Smooth muscle cell (in vitro differentiated cells): ENCODE measurements around the gene MT1H. TPM values are rescaled to one million over a fixed set of nuclear protein-coding genes. Genes with fewer than 3 reads are reported as not detected.
"Not testable (repeated sequence)": the region's sequence is repeated elsewhere in the genome, so short reads cannot be mapped to it uniquely, and the experiment has no call there.

Experiments used
- DNase-seq: peaks from one replicate; lab custom pipeline; 2025; ENCODE audit not compliant: unreplicated experiment; lab: John Stamatoyannopoulos, UW
- H2AFZ ChIP-seq: fragments of 200-600 bp; sonication (generic); 2 replicates; pipeline ENCODE4 v1.6.0; 2016; ENCODE audit warnings: antibody characterized with exemption, low read depth, mild to moderate bottlenecking
- H3F3A ChIP-seq: fragments of 200-600 bp; sonication (generic); 2 replicates; pipeline ENCODE4 v1.6.0; 2017; ENCODE audit warnings: antibody characterized with exemption, low read depth
- H3K27ac ChIP-seq: fragments of 200-600 bp; sonication (generic); 2 replicates; pipeline ENCODE4 v1.5.1; 2016; ENCODE audit warnings: low read depth, mild to moderate bottlenecking
- H3K27me3 ChIP-seq: fragments of 200-600 bp; sonication (generic); 2 replicates; pipeline ENCODE4 v1.6.1; 2016; ENCODE audit warnings: low read depth, mild to moderate bottlenecking
- H3K36me3 ChIP-seq: fragments of 200-600 bp; sonication (generic); 2 replicates; pipeline ENCODE4 v1.5.1; 2016; ENCODE audit warnings: low read depth
- H3K4me1 ChIP-seq: fragments of 200-600 bp; sonication (generic); 2 replicates; pipeline ENCODE4 v1.5.1; 2016; ENCODE audit warnings: low read depth
- H3K4me2 ChIP-seq: fragments of 200-600 bp; sonication (generic); 2 replicates; pipeline ENCODE4 v1.6.0; 2016; ENCODE audit warnings: mild to moderate bottlenecking
- H3K4me3 ChIP-seq: fragments of 200-600 bp; sonication (generic); 2 replicates; pipeline ENCODE4 v1.5.1; 2016; ENCODE audit warnings: mild to moderate bottlenecking
- H3K79me2 ChIP-seq: fragments of 200-600 bp; sonication (generic); 2 replicates; pipeline ENCODE4 v1.6.0; 2016; ENCODE audit warnings: low read depth, mild to moderate bottlenecking
- H3K9ac ChIP-seq: fragments of 200-600 bp; sonication (generic); 2 replicates; pipeline ENCODE4 v1.6.0; 2016; ENCODE audit warnings: low read depth
- H3K9me3 ChIP-seq: fragments of 200-600 bp; sonication (generic); replicated peaks from 2 replicates; pipeline ENCODE4 v1.5.1; 2016; ENCODE audit warnings: low read depth
- H4K20me1 ChIP-seq: fragments of 200-600 bp; sonication (generic); 2 replicates; pipeline ENCODE4 v1.6.0; 2016; ENCODE audit warnings: low read depth
- WGBS: methylation state at CpG from one replicate; pipeline ENCODE4 v1.1.7; 2016; ENCODE audit warnings: low lambda C conversion rate; 5-methylcytosine and 5-hydroxymethylcytosine counted together
- polyA plus RNA-seq: library from polyadenylated mRNA; unstranded; fragments of >200 nt; fragmentation: Nextera tagmentation; extraction: Ambion mirVana; gene quantifications from 2 replicates; pipeline ENCODE4 v1.2.1, GENCODE V29; 2016
- total RNA-seq: library from RNA; depleted of rRNA; stranded (reverse); fragments of >200 nt; gene quantifications from 2 replicates; pipeline ENCODE4 v1.2.3, GENCODE V29; 2014
- TF ChIP-seq, protein P1 (sequence below): fragments of 200-600 bp; sonication (generic); IDR thresholded peaks from 2 replicates; pipeline ENCODE4 v1.5.1; 2017; ENCODE audit warnings: borderline replicate concordance, mild to moderate bottlenecking, antibody characterized with exemption; ENCODE audit not compliant: insufficient read depth, poor library complexity, severe bottlenecking

The MT1H gene
- total and polyA plus RNA-seq, 2 experiments from 2014 or later: not detected

GRCh38 chr16:56667581-56668571, 1.7 kb upstream of the MT1H start, which contains the start of gene MT1G:
Gene MT1G (minus strand): TSS chr16:56668065. CDS start chr16:56667993, 72 bp downstream.
- H3K9me3 ChIP-seq: no peaks in the 10 kb centered on the region
- no peaks in the 10 kb centered on the region for H3K36me3 ChIP-seq
- 20% methylated on average over 30 of the region's 46 CpGs for WGBS
- H3K4me3 ChIP-seq: no peak within 1 kb of the TSS
- H3K79me2 ChIP-seq: no peaks in the 10 kb centered on the region
- DNase-seq: no peak
- TF ChIP-seq, protein P1, sequence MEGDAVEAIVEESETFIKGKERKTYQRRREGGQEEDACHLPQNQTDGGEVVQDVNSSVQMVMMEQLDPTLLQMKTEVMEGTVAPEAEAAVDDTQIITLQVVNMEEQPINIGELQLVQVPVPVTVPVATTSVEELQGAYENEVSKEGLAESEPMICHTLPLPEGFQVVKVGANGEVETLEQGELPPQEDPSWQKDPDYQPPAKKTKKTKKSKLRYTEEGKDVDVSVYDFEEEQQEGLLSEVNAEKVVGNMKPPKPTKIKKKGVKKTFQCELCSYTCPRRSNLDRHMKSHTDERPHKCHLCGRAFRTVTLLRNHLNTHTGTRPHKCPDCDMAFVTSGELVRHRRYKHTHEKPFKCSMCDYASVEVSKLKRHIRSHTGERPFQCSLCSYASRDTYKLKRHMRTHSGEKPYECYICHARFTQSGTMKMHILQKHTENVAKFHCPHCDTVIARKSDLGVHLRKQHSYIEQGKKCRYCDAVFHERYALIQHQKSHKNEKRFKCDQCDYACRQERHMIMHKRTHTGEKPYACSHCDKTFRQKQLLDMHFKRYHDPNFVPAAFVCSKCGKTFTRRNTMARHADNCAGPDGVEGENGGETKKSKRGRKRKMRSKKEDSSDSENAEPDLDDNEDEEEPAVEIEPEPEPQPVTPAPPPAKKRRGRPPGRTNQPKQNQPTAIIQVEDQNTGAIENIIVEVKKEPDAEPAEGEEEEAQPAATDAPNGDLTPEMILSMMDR: no peak
- no peaks in the 10 kb centered on the region for H3K4me1 ChIP-seq
- no peak within 1 kb of the TSS for H3K4me2 ChIP-seq
- no peaks in the 10 kb centered on the region for H3F3A ChIP-seq
- peaks cover 100% of the 10 kb centered on the region for H3K27me3 ChIP-seq
- H3K9ac ChIP-seq: no peak within 1 kb of the TSS
- no peak within 1 kb of the TSS for H3K27ac ChIP-seq
- no peak within 1 kb of the TSS for H2AFZ ChIP-seq
- no peaks in the 10 kb centered on the region for H4K20me1 ChIP-seq

DNA sequence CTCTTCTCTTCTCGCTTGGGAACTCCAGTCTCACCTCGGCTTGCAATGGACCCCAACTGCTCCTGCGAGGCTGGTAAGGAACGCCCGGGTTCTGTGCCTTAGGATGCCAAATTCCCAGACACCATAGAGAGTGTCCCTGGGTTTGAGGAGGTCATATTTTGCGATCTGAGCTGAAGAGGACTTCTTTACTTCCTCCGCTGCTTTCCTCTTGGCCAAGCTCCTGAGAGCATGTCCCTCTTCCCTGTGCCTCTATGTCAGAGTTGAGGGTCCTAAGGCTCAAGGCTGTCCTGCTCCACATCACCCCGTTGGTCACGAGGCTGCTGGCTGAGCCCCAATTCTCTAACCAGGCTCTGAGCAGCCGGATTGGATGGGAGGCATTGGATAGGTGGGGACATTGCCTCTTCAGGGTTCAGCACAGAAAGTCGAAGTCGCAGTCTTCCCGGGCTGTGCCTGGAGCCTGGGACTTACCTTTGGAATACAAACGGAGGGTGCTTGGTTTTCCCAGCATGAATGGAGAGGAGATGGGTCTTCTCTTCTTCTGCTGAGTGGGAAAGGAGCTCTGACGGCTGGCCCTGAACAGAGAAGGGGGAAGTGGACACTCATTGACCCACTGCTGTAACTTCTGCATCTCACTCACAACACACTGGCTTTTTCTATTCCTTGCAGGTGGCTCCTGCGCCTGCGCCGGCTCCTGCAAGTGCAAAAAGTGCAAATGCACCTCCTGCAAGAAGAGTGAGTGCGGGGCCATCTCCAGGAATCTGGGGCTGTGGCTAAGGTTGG, 416 bp downstream of the MT1H start:
- 43% methylated on average over 19 of the region's 19 CpGs for WGBS
- peaks cover 100% of the 10 kb centered on the region for H3K27me3 ChIP-seq
- no peak overlapping the region for H3K4me2 ChIP-seq
- no peak overlapping the region for H3K27ac ChIP-seq
- DNase-seq: no peak
- no peak overlapping the region for H3K9ac ChIP-seq
- H3K4me3 ChIP-seq: no peak overlapping the region
- no peak overlapping the region for H2AFZ ChIP-seq
- TF ChIP-seq, protein P1: no peak
- no peaks in the 10 kb centered on the region for H3K9me3 ChIP-seq
- no peaks in the 10 kb centered on the region for H4K20me1 ChIP-seq
- H3F3A ChIP-seq: no peaks in the 10 kb centered on the region
- H3K36me3 ChIP-seq: no peaks in the 10 kb centered on the region
- no peaks in the 10 kb centered on the region for H3K4me1 ChIP-seq
- H3K79me2 ChIP-seq: no peaks in the 10 kb centered on the region

- WGBS: 54% methylated on average over 2 of the region's 2 CpGs
- TF ChIP-seq, protein P1: no peak
Observed at GRCh38 chr16:56670620-56670934, 963 bp downstream of the MT1H start.

GRCh38 chr16:56671691-56672090, 2.1 kb downstream of the MT1H start:
- not testable (repeated sequence) for H4K20me1 ChIP-seq, H3K4me3 ChIP-seq, DNase-seq, H3K79me2 ChIP-seq, H3F3A ChIP-seq, H3K9ac ChIP-seq, H3K27ac ChIP-seq, H2AFZ ChIP-seq, H3K4me2 ChIP-seq, H3K36me3 ChIP-seq, H3K9me3 ChIP-seq, H3K4me1 ChIP-seq
- 79% methylated on average over 2 of the region's 2 CpGs for WGBS
- peaks cover 100% of the 10 kb centered on the region for H3K27me3 ChIP-seq

More at GRCh38 chr16:56670620-56670934, 963 bp downstream of the MT1H start:
- no peaks in the 10 kb centered on the region for H4K20me1 ChIP-seq
- no peaks in the 10 kb centered on the region for H3K36me3 ChIP-seq
- H3K27ac ChIP-seq: no peak overlapping the region
- no peak overlapping the region for H2AFZ ChIP-seq
- H3K79me2 ChIP-seq: no peaks in the 10 kb centered on the region
- no peak overlapping the region for H3K4me3 ChIP-seq
- no peak overlapping the region for H3K9ac ChIP-seq
- no peaks in the 10 kb centered on the region for H3F3A ChIP-seq
- DNase-seq: no peak
- no peaks in the 10 kb centered on the region for H3K4me1 ChIP-seq
- peaks cover 100% of the 10 kb centered on the region for H3K27me3 ChIP-seq
- H3K9me3 ChIP-seq: no peaks in the 10 kb centered on the region
- no peak overlapping the region for H3K4me2 ChIP-seq

DNA sequence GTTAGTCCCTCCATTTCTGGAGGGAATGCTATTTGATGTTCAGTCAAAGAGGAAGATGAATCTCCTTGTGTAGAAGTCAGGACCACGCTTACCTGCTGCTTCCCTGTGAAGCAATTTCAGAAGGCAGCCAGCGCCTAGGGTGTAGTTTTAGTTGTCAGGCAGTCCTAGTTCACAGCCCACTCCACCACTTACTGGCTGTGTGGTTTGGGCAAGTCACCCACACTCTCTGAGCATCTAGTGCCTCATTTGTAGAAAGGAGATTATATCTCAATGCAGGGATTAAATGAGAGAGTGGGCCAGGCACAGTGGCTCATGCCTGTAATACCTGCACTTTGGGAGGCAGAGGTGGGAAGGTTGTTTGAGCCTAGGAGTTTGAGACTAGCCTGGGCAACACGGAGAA, 2.6 kb downstream of the MT1H start:
- H4K20me1 ChIP-seq, H2AFZ ChIP-seq, H3F3A ChIP-seq, H3K36me3 ChIP-seq, H3K9ac ChIP-seq, DNase-seq, H3K4me2 ChIP-seq, H3K79me2 ChIP-seq, H3K4me1 ChIP-seq, H3K4me3 ChIP-seq, H3K9me3 ChIP-seq, H3K27ac ChIP-seq: not testable (repeated sequence)
- H3K27me3 ChIP-seq: peaks cover 100% of the 10 kb centered on the region
- WGBS: 81% methylated on average over 3 of the region's 3 CpGs
